PC-3 (cell line): ENCODE measurements around the gene UBE2Q2. TPM values are rescaled to one million over a fixed set of nuclear protein-coding genes. Genes with fewer than 3 reads are reported as not detected.

Experiments
- ATAC-seq: fragments of 200-7000 bp; cut with Tn5 transposase; 2 replicates; pipeline ENCODE4 v1.9.1; 2020; ENCODE audit warnings: mild to moderate bottlenecking, moderate library complexity
- BruUV-seq: library from RNA; stranded (reverse); fragments of 400-500 nt; replicated peaks from 2 replicates; lab custom pipeline; 2021; lab: Mats Ljungman, UMichigan
- CTCF ChIA-PET: fragments of 300-600 bp; sonication (Branson Sonifier 250); formaldehyde crosslinking; loops from one replicate; lab custom pipeline; 2022; ENCODE audit warnings: antibody characterized with exemption; lab: Charles Lee
- POLR2A ChIA-PET: fragments of 300-600 bp; sonication (Branson Sonifier 250); formaldehyde crosslinking; loops from one replicate; lab custom pipeline; 2022; ENCODE audit warnings: antibody characterized with exemption; ENCODE audit not compliant: unreplicated experiment; lab: Charles Lee
- DNase-seq: peaks from one replicate; pipeline ENCODE4 v3.0.0-alpha.2; 2015
- H2AFZ ChIP-seq: fragments of 300-600 bp; sonication (generic); 2 replicates; pipeline ENCODE4 v1.6.0; 2016; ENCODE audit warnings: antibody characterized with exemption, low read length
- H3F3A ChIP-seq: fragments of 300-600 bp; sonication (generic); one replicate; pipeline ENCODE4 v1.6.0; 2017; ENCODE audit warnings: antibody characterized with exemption, low read length, control low read depth, mild to moderate bottlenecking; ENCODE audit not compliant: unreplicated experiment
- H3K27ac ChIP-seq: fragments of 300-600 bp; sonication (generic); 2 replicates; pipeline ENCODE4 v1.5.1; 2016; ENCODE audit warnings: mild to moderate bottlenecking, low read length
- H3K27me3 ChIP-seq: fragments of 300-600 bp; sonication (generic); 2 replicates; pipeline ENCODE4 v1.6.1; 2016; ENCODE audit warnings: low read length, mixed read lengths
- H3K36me3 ChIP-seq: fragments of 300-600 bp; sonication (generic); 2 replicates; pipeline ENCODE4 v1.6.1; 2016; ENCODE audit warnings: low read depth, mixed run types, low read length, mixed read lengths
- H3K4me1 ChIP-seq: fragments of 300-600 bp; sonication (generic); 2 replicates; pipeline ENCODE4 v1.5.1; 2016; ENCODE audit warnings: low read length; ENCODE audit not compliant: insufficient read depth
- H3K4me2 ChIP-seq: fragments of 300-600 bp; sonication (generic); 2 replicates; pipeline ENCODE4 v1.6.0; 2016; ENCODE audit warnings: low read length
- H3K4me3 ChIP-seq: fragments of 300-600 bp; sonication (generic); 2 replicates; pipeline ENCODE4 v1.5.1; 2016; ENCODE audit warnings: mild to moderate bottlenecking, low read length, mixed read lengths
- H3K79me2 ChIP-seq: fragments of 300-600 bp; sonication (generic); 2 replicates; pipeline ENCODE4 v1.6.1; 2017; ENCODE audit warnings: low read length, mixed read lengths
- H3K9ac ChIP-seq: fragments of 300-600 bp; sonication (generic); 2 replicates; pipeline ENCODE4 v1.6.0; 2016; ENCODE audit warnings: mild to moderate bottlenecking, low read length
- H3K9me2 ChIP-seq: fragments of 300-600 bp; sonication (generic); replicated peaks from 2 replicates; pipeline ENCODE4 v1.6.1; 2016; ENCODE audit warnings: mixed run types, low read length, mixed read lengths
- H3K9me3 ChIP-seq: fragments of 300-600 bp; sonication (generic); 2 replicates; pipeline ENCODE4 v1.6.1; 2016; ENCODE audit warnings: low read length, mixed read lengths
- H4K20me1 ChIP-seq: fragments of 300-600 bp; sonication (generic); 2 replicates; pipeline ENCODE4 v1.6.1; 2016; ENCODE audit warnings: low read length, mixed read lengths
- EZH2 ChIP-seq: fragments of 300-600 bp; sonication (generic); IDR thresholded peaks from one replicate; pipeline ENCODE4 v1.6.1; 2017; ENCODE audit warnings: antibody characterized with exemption, mild to moderate bottlenecking, low read length; ENCODE audit not compliant: unreplicated experiment
- EZH2phosphoT487 ChIP-seq: fragments of 300-600 bp; sonication (generic); IDR thresholded peaks from 2 replicates; pipeline ENCODE4 v1.6.1; 2018; ENCODE audit warnings: mild to moderate bottlenecking, antibody characterized with exemption, low read length, borderline replicate concordance
- intact Hi-C: fragments of 100-400 bp; cut with micrococcal nuclease; formaldehyde crosslinking; loops from 2 replicates; pipeline ENCODE4 v1.9.0; 2023
- total RNA-seq: library from RNA; depleted of rRNA; stranded (reverse); fragments of >200 nt; gene quantifications from 2 replicates; pipeline ENCODE4 v1.2.3, GENCODE V29; 2014
- TF ChIP-seq, protein P1 (sequence below): fragments of 300-600 bp; sonication (generic); conservative IDR thresholded peaks from 2 replicates; pipeline ENCODE4 v1.5.1; 2017; ENCODE audit warnings: antibody characterized with exemption, low read depth, mild to moderate bottlenecking, low read length

The UBE2Q2 gene
- total RNA-seq, 1 experiment from 2014 or later, result 20.3 TPM

DNA sequence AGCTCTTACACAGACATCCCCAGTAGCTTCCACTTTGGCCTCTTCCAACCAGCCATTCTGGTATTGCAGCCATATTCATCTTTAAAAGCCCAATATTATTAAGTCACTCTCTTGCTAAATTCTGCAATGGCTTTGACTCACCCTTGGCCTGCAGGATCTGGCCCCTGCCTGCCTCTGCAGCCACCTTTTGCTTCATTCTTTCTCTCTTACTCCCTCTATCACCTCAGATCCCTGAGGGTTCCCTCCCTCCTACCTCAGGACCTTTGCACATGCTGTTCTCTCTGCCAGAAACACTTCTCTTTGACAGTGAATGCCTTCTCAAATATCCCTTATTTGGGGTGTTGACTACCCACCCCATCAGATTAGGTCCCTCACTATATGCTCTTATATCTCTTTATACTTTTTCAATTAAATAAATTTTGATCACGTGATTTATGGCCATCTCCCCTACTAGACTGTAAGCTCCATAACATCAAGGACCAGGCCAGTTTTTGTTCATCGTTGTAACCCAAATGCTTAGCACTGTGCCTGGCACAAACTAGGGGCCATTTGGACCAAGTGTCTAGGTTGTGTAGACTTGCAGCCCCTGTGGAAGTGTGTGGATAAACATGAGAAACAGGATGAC, 32.3 kb upstream of the UBE2Q2 start:
- H3K27me3 ChIP-seq, result no peaks in the 10 kb centered on the region
- no peak overlapping the region for H3K27ac ChIP-seq
- H3K4me1 ChIP-seq, result no peaks in the 10 kb centered on the region
- H3K4me2 ChIP-seq, result no peak overlapping the region
- H3K79me2 ChIP-seq, result no peaks in the 10 kb centered on the region
- ATAC-seq (no peak), DNase-seq (no peak)
- no TSS peak for BruUV-seq
- no peak overlapping the region for H2AFZ ChIP-seq
- CTCF ChIA-PET, result interaction anchor here (1.5 kb wide), 1 partner anchor 329 kb away, joined by 13 read pairs; no protein-coding TSS in a partner anchor
- no peaks in the 10 kb centered on the region for H3F3A ChIP-seq
- H3K9ac ChIP-seq, result no peak overlapping the region
- POLR2A ChIA-PET, result no interaction called here
- intact Hi-C loops, result loop anchor here (1.0 to 5.0 kb wide), 2 partner anchors 111 to 328 kb away; no protein-coding TSS in a partner anchor
- no peaks in the 10 kb centered on the region for H3K36me3 ChIP-seq
- H3K9me2 ChIP-seq, result no peaks in the 10 kb centered on the region
- no peak overlapping the region for H3K4me3 ChIP-seq
- TF ChIP-seq, protein P1, sequence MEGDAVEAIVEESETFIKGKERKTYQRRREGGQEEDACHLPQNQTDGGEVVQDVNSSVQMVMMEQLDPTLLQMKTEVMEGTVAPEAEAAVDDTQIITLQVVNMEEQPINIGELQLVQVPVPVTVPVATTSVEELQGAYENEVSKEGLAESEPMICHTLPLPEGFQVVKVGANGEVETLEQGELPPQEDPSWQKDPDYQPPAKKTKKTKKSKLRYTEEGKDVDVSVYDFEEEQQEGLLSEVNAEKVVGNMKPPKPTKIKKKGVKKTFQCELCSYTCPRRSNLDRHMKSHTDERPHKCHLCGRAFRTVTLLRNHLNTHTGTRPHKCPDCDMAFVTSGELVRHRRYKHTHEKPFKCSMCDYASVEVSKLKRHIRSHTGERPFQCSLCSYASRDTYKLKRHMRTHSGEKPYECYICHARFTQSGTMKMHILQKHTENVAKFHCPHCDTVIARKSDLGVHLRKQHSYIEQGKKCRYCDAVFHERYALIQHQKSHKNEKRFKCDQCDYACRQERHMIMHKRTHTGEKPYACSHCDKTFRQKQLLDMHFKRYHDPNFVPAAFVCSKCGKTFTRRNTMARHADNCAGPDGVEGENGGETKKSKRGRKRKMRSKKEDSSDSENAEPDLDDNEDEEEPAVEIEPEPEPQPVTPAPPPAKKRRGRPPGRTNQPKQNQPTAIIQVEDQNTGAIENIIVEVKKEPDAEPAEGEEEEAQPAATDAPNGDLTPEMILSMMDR, result no peak
- TF ChIP-seq EZH2, result no peak
- no peak for TF ChIP-seq EZH2phosphoT487
- no peaks in the 10 kb centered on the region for H3K9me3 ChIP-seq
- H4K20me1 ChIP-seq, result no peaks in the 10 kb centered on the region

DNA sequence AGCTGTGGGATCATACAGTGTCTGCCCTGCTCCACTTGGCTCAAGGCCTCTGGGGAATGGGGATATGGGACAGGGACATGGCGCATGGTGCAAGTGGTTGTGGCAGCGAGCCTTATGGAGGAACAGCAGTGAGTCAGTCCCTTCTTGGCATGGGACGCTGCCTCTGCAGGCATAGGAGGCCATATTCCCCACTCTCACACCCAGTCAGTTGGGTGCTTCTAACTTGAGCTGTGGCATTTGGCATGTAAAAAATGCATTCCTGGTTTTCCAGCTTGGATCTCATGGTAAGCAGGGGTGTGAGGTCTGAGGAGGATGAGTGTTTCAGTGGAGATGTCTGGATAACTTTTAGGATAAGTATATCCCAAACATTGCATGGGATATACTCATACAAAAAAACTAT, 31.6 kb upstream of the UBE2Q2 start:
- no peak overlapping the region for H3K4me2 ChIP-seq
- no peaks in the 10 kb centered on the region for H4K20me1 ChIP-seq
- no peaks in the 10 kb centered on the region for H3K4me1 ChIP-seq
- BruUV-seq, result no TSS peak
- no peak overlapping the region for H3K9ac ChIP-seq
- no peak overlapping the region for H3K27ac ChIP-seq
- H3K9me3 ChIP-seq, result no peaks in the 10 kb centered on the region
- no peak overlapping the region for H3K4me3 ChIP-seq
- no peaks in the 10 kb centered on the region for H3K79me2 ChIP-seq
- H3F3A ChIP-seq, result no peaks in the 10 kb centered on the region
- ATAC-seq (no peak), DNase-seq (no peak)
- ChIA-PET CTCF (no interaction called here), POLR2A (no interaction called here)
- intact Hi-C loops, result loop anchor here (5.0 kb wide), 1 partner anchor 111 kb away; no protein-coding TSS in a partner anchor
- H2AFZ ChIP-seq, result no peak overlapping the region
- H3K27me3 ChIP-seq, result no peaks in the 10 kb centered on the region
- TF ChIP-seq EZH2phosphoT487, result no peak
- TF ChIP-seq, protein P1, result no peak
- TF ChIP-seq EZH2, result no peak
- H3K9me2 ChIP-seq, result no peaks in the 10 kb centered on the region
- no peaks in the 10 kb centered on the region for H3K36me3 ChIP-seq

DNA sequence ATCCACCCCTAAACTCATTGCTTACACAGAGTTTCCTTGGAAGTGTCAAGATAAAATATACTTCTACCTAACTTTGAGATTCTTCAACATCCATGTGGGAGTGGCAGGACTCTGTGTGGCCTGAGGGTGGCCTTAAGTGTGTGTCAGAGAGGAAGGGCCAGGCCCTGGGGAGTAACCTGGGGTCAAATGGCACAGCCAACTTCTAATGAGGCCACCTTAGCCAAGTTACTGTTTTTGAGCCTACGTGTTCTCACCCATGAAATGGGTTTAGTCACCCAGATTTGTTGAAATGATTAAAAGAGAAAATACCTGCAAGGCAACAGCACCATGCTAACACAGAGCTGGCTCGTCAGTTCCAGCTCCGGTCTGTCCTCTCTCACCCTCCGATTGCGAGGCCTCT, 28.5 kb upstream of the UBE2Q2 start:
- no peaks in the 10 kb centered on the region for H3K79me2 ChIP-seq
- H3K4me2 ChIP-seq, result no peak overlapping the region
- ChIA-PET POLR2A (no interaction called here), CTCF (no interaction called here)
- H3K9me2 ChIP-seq, result no peaks in the 10 kb centered on the region
- no peaks in the 10 kb centered on the region for H3K4me1 ChIP-seq
- H3F3A ChIP-seq, result no peaks in the 10 kb centered on the region
- H3K27ac ChIP-seq, result no peak overlapping the region
- H2AFZ ChIP-seq, result no peak overlapping the region
- H3K9me3 ChIP-seq, result no peaks in the 10 kb centered on the region
- H3K9ac ChIP-seq, result no peak overlapping the region
- no TSS peak for BruUV-seq
- ATAC-seq, result no peak
- H3K36me3 ChIP-seq, result no peaks in the 10 kb centered on the region
- intact Hi-C loops, result loop anchor here (5.0 kb wide), 1 partner anchor 108 kb away; no protein-coding TSS in a partner anchor
- H3K4me3 ChIP-seq, result no peak overlapping the region
- no peak for DNase-seq
- H3K27me3 ChIP-seq, result no peaks in the 10 kb centered on the region
- H4K20me1 ChIP-seq, result no peaks in the 10 kb centered on the region
- TF ChIP-seq EZH2phosphoT487, result no peak
- no peak for TF ChIP-seq EZH2
- TF ChIP-seq, protein P1, result no peak
